Measurements from ENCODE around the gene CATSPER1. TPM values are rescaled to one million over a fixed set of nuclear protein-coding genes. Genes with fewer than 3 reads are reported as not detected.

The CATSPER1 gene
- total RNA-seq, 1 donor from 2014 or later: not detected

DNA sequence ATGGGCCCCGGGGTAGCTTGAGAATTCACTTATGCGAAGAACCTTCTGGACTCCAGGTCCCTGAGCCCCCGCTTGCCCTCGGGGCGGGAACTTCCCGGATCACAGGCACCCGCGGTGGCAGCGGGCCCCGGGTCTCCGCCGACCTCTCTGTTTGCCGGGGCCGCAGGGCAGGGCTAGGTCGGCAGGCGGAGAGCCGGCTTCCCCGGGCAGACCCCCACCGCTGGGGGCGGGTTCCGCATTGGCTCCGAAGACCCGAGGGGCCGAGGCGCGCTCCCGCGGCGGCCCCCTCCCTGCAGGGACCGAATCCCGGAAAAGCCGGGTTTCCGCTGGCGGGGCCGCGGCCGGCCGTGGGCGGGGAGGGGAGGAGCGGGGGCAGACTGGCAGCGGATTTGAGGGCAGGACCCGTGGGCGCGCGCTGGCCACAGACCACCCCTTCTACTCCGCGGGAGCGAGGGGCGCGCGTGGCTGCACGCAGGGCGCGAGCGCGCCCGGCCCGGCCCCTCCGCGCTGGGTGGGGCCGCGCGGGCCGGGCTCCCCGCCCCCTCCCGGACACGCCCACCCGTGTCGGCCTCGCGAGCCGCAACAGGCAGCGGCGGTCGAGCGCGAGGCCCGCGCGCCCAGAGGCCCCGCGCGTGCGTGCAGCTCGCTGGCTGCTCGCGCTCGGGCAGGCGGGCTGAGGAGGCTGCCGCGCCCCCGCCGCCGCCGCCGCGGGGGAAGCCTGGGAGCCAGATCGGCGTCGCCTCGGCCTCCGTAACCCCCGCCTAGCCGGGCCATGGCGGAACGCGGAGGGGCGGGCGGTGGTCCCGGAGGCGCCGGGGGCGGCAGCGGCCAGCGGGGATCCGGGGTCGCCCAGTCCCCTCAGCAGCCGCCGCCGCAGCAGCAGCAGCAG, 43.7 kb upstream of the CATSPER1 start, which contains the start of gene PACS1:
PACS1 (plus strand) TSS at position 558 of the 889 bp plus-strand sequence; CDS start at position 773, 215 bp downstream.
- Histone ChIP-seq H3K4me3 (peak within 1 kb of the TSS; percentile 98), H3K27ac (peak within 1 kb of the TSS; percentile 44), H3K27me3 (no peaks in the 10 kb centered on the region), H3K4me2 (peak within 1 kb of the TSS; percentile 99), H3K79me2 (ENCODE audit: low read depth) (peaks cover 15% of the 10 kb centered on the region), H3K4me1 (peaks cover 15% of the 10 kb centered on the region), H3K36me3 (peaks cover 11% of the 10 kb centered on the region), H2AFZ (replicated peaks) (peak within 1 kb of the TSS; percentile 82), H3F3A (ENCODE audit: low read depth) (peaks cover 40% of the 10 kb centered on the region), H3K9me3 (ENCODE audit: low read depth) (no peaks in the 10 kb centered on the region), H3K9ac (peak within 1 kb of the TSS; percentile 43), H4K20me1 (ENCODE audit: low read depth) (peaks cover 33% of the 10 kb centered on the region)
- TF ChIP-seq EZH2phosphoT487 (IDR thresholded peaks at IDR 0.05): no peak
- TF ChIP-seq, protein P1, sequence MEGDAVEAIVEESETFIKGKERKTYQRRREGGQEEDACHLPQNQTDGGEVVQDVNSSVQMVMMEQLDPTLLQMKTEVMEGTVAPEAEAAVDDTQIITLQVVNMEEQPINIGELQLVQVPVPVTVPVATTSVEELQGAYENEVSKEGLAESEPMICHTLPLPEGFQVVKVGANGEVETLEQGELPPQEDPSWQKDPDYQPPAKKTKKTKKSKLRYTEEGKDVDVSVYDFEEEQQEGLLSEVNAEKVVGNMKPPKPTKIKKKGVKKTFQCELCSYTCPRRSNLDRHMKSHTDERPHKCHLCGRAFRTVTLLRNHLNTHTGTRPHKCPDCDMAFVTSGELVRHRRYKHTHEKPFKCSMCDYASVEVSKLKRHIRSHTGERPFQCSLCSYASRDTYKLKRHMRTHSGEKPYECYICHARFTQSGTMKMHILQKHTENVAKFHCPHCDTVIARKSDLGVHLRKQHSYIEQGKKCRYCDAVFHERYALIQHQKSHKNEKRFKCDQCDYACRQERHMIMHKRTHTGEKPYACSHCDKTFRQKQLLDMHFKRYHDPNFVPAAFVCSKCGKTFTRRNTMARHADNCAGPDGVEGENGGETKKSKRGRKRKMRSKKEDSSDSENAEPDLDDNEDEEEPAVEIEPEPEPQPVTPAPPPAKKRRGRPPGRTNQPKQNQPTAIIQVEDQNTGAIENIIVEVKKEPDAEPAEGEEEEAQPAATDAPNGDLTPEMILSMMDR (IDR thresholded peaks at IDR 0.05): no peak
- TF ChIP-seq EZH2 (IDR thresholded peaks at IDR 0.05): no peak
- H3K27ac Mint-ChIP-seq: peak within 1 kb of the TSS; percentile 33
- peaks cover 3% of the 10 kb centered on the region for H3K27me3 Mint-ChIP-seq (ENCODE audit: insufficient read depth, low read depth)
- H3K36me3 Mint-ChIP-seq: peaks cover 28% of the 10 kb centered on the region
- H3K9me3 Mint-ChIP-seq: no peaks in the 10 kb centered on the region
- DNase-seq (ENCODE audit: low spot score): peak; percentile 84
- peak within 1 kb of the TSS; percentile 96 for H3K4me3 Mint-ChIP-seq
- H3K4me1 Mint-ChIP-seq: peaks cover 19% of the 10 kb centered on the region

DNA sequence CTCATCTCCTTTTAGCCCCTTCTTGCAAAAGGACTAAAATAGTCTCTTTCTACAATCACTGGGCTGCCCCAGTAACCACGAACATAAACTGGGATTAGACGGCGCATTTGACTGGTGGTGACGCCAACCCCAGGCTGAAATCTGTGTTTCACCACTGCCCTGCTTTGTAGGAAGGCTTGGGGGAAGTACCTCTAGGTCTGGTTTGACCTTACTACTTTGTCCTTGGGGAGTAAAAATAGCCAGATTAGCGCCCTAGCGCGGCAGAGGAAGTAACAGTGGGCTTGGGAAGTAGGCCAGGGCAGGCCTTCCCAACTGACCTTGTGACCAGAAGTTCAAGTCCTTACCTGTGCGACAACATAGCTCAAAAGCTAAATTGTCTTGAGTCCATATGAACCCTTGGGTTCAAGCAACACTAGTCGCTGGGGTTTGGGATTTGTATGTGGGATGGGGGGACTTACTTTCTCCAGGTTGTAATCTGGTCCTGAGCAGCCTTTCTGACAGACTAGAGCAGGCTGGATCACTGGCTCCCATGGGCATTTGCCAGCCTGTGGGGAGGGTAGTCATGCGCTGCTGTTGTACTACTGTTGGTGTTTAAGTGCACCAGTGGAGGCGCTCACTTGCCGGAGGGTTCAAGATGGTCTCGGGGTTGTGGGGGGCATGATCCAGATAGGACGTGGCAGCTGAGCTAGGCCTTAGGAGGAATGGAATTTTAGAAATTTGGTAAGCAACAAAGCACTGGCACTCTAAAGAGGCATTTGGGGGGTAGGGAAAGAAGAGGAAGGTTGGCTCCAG, 42.8 kb upstream of the CATSPER1 start:
- TF ChIP-seq EZH2 (IDR thresholded peaks at IDR 0.05) (no peak), EZH2phosphoT487 (IDR thresholded peaks at IDR 0.05) (no peak)
- TF ChIP-seq, protein P1 (IDR thresholded peaks at IDR 0.05): peak; percentile 19
- Mint-ChIP-seq H3K4me1 (peaks cover 19% of the 10 kb centered on the region), H3K4me3 (peak overlapping the region; percentile 87), H3K9me3 (no peaks in the 10 kb centered on the region), H3K27me3 (ENCODE audit: insufficient read depth, low read depth) (peaks cover 3% of the 10 kb centered on the region), H3K27ac (peak overlapping the region; percentile 33), H3K36me3 (peaks cover 30% of the 10 kb centered on the region)
- H3K36me3 ChIP-seq: peaks cover 15% of the 10 kb centered on the region
- peaks cover 33% of the 10 kb centered on the region for H4K20me1 ChIP-seq (ENCODE audit: low read depth)
- H2AFZ ChIP-seq (replicated peaks): no peak overlapping the region
- H3F3A ChIP-seq (ENCODE audit: low read depth): peaks cover 44% of the 10 kb centered on the region
- no peak overlapping the region for H3K9ac ChIP-seq
- H3K4me3 ChIP-seq: peak overlapping the region; percentile 98
- peak overlapping the region; percentile 80 for H3K4me2 ChIP-seq
- H3K27ac ChIP-seq: no peak overlapping the region
- no peak for DNase-seq (ENCODE audit: low spot score)
- H3K9me3 ChIP-seq (ENCODE audit: low read depth): no peaks in the 10 kb centered on the region
- H3K79me2 ChIP-seq (ENCODE audit: low read depth): peaks cover 15% of the 10 kb centered on the region
- H3K4me1 ChIP-seq: peaks cover 15% of the 10 kb centered on the region
- no peaks in the 10 kb centered on the region for H3K27me3 ChIP-seq

DNA sequence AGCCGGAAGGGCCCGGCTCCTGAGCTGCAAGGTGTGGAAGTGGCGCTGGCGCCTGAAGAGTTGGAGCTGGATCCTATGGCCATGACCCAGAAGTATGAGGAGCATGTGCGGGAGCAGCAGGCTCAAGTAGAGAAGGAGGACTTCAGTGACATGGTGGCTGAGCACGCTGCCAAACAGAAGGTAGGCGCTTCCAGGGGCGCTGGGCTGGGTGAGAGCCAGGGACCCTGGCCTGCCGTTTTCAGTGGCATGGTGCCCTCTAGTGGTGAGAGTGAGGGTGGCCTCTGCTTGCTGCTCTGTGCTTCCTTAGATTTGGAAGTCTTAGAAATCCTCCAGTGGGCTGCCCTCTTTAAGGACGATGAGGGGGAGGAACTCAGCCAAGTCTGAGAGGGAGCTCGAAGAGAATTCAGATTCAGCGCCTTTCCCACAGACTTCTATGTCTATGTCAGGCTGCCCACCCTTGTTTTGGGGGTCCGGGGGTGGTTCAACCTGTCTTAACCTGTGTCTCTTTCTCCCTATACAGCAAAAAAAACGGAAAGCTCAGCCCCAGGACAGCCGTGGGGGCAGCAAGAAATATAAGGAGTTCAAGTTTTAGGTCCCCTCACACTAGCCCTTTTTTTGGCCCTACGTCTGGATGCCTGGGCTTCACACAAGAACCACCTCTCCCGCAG, 42.0 kb upstream of the CATSPER1 start:
- DNase-seq (ENCODE audit: low spot score): peak; percentile 85
- H3K27me3 ChIP-seq: no peaks in the 10 kb centered on the region
- H3K4me1 ChIP-seq: peaks cover 15% of the 10 kb centered on the region
- H3K27ac Mint-ChIP-seq: no peak overlapping the region
- peak overlapping the region; percentile 87 for H3K4me3 Mint-ChIP-seq
- TF ChIP-seq, protein P1 (IDR thresholded peaks at IDR 0.05): peak; percentile 91
- TF ChIP-seq EZH2phosphoT487 (IDR thresholded peaks at IDR 0.05): no peak
- peaks cover 35% of the 10 kb centered on the region for H3K36me3 Mint-ChIP-seq
- H3K9me3 ChIP-seq (ENCODE audit: low read depth): no peaks in the 10 kb centered on the region
- no peak overlapping the region for H3K9ac ChIP-seq
- H3K36me3 ChIP-seq: peaks cover 15% of the 10 kb centered on the region
- no peak overlapping the region for H2AFZ ChIP-seq (replicated peaks)
- no peak overlapping the region for H3K4me2 ChIP-seq
- H3K27ac ChIP-seq: no peak overlapping the region
- peaks cover 44% of the 10 kb centered on the region for H3F3A ChIP-seq (ENCODE audit: low read depth)
- no peaks in the 10 kb centered on the region for H3K9me3 Mint-ChIP-seq
- H3K27me3 Mint-ChIP-seq (ENCODE audit: insufficient read depth, low read depth): peaks cover 3% of the 10 kb centered on the region
- peaks cover 15% of the 10 kb centered on the region for H3K79me2 ChIP-seq (ENCODE audit: low read depth)
- H3K4me1 Mint-ChIP-seq: peaks cover 19% of the 10 kb centered on the region
- peaks cover 33% of the 10 kb centered on the region for H4K20me1 ChIP-seq (ENCODE audit: low read depth)
- no peak overlapping the region for H3K4me3 ChIP-seq

All from neural progenitor cell (in vitro differentiated cells).